NCI-H446 (cell line): Measurements from ENCODE around the gene DHX15.
"Not testable (repeated sequence)": the region's sequence is repeated elsewhere in the genome, so short reads cannot be mapped to it uniquely, and the experiment has no call there.

Experiments used
- DNase-seq, 2 experiments: peaks; one replicate each; lab custom pipeline; 2025; lab: John Stamatoyannopoulos, UW

Gene DHX15

GRCh38 chr4:24544208-24544988 lies 40.0 kb downstream of the DHX15 start:
- no peak for DNase-seq

DNA sequence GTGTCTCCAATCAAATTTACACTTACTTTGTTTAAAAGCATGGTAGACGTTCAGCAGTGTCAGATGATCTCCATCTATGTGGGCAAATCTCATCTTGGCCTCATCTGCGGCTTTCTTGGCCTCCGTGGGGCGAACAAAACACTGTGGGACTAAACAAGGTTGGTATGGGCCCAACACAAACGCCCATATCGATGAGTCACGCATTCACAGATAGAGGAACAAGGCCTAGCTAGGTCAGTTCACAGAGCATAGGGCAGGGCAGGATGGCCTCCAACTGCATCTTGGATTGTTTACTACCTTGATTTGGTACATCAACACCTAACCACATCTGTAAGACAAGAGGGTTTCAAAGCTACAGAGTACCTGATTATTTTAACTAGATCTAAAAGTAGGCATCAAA lies 47.3 kb downstream of the DHX15 start:
- DNase-seq, result no peak

DNA sequence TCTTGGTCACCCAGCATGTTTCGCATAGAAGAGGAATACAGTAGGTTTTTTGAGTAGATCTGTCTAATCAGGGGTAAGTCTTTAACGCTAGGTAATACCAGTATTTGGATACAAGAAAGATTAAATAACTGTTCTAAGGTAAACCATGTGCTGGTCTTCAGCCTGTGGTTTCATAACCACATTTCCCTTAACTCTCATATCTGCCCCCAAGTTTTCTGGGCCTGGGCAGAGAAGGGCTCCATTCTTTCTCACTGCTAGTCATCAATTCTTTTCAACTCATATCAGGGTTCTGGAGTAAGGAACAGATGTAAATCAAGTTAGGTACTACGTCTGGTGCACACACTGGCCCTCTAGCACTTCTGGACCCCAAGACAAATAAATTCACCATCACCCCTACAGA lies 49.0 kb downstream of the DHX15 start:
- no peak for DNase-seq

- no peak for DNase-seq
Measured at GRCh38 chr4:24533364-24533763, 51.0 kb downstream of the DHX15 start.

- DNase-seq, result no peak
Measured at GRCh38 chr4:24529555-24529954, 54.8 kb downstream of the DHX15 start.

- DNase-seq, result no peak
Measured at GRCh38 chr4:24527371-24527770, 57.0 kb downstream of the DHX15 start.

DNA sequence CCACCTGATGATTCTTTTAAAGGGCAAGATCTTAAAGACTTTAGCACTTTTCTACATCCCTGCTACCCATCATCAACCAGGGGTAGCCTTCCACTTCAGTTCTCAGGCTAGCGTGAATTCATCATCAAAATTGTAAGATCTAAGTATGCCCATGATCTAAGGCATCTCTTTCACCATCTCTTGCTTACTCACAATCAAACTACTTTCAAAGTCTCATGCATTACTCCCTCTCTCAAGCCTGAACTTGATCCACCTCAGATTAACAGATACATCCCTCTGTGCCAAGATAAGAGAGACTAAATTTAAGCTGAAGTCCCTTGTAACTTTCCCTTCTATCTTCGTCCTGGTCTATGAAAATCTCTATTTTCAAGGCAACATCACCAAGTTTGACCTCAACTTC lies 62.8 kb downstream of the DHX15 start:
- no peak for DNase-seq

GRCh38 chr4:24519649-24520048 lies 64.7 kb downstream of the DHX15 start:
- no peak for DNase-seq

GRCh38 chr4:24517676-24518075 lies 66.7 kb downstream of the DHX15 start:
- no peak for DNase-seq

DNA sequence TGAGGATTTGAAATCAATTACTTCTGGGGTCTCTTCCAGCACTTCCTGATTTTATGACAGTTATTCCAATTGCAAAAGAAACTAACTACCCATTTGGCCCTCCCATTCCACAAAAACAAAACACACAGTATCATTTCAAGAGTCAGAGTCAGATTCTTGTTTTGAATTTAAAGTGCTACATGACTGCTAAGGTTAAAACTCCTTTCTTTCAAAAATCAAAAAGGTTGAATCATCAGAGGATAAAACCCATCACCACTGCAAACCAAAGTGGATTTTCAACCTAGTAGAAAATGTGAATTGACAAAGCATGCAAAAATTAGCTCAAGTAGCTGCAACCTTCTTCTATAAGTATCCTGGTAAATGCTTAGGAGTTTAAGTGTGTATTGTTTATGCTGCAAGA lies 67.4 kb downstream of the DHX15 start:
- DNase-seq, result no peak

GRCh38 chr4:24515698-24516097 lies 68.7 kb downstream of the DHX15 start:
- DNase-seq, result no peak

- peak in 1 of 2 experiments; percentile 7 for DNase-seq
Measured at GRCh38 chr4:24514808-24515207, 69.5 kb downstream of the DHX15 start.

- DNase-seq, result no peak
Measured at GRCh38 chr4:24513718-24514117, 70.6 kb downstream of the DHX15 start.

GRCh38 chr4:24511371-24512063 lies 72.8 kb downstream of the DHX15 start:
- no peak for DNase-seq

DNA sequence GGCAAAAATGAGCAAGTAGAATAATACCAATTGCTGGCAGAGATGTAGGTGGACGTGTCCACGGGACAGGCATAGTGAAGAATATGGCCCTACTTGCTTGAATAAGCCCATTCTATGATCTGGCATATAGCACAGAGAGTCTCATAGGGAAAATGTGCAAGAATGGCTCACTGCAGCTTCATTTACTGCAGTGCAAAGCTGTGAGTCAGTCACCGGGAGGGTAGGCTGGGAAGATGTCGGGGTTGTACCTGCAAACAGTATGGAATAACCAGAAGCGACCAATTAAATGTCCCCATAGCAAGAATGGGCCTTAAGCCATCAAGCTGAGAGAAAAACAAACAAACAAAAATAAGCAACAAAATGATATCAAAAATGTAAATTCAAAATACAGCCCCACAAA lies 74.3 kb downstream of the DHX15 start:
- no peak for DNase-seq

DNA sequence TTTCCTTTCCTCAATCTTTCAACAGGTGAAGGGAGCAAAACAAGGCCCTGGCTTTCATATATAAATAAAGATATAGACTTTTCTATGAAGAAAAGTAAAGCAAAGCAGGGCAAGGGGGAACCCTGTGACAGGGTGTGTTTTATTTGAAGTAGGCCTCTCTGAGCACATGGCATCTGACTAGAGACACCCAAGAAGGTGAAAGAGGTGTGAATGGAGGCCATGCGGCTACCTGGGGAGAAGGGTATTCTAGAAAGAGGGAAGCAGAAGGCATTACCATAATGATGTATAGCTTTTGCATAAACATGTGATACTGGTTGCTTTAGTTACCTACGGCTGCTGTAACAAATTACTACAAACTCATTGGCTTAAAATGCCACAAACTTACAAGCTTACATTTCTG lies 75.8 kb downstream of the DHX15 start:
- DNase-seq, result no peak

GRCh38 chr4:24507439-24507838 lies 76.9 kb downstream of the DHX15 start:
- no peak for DNase-seq

DNA sequence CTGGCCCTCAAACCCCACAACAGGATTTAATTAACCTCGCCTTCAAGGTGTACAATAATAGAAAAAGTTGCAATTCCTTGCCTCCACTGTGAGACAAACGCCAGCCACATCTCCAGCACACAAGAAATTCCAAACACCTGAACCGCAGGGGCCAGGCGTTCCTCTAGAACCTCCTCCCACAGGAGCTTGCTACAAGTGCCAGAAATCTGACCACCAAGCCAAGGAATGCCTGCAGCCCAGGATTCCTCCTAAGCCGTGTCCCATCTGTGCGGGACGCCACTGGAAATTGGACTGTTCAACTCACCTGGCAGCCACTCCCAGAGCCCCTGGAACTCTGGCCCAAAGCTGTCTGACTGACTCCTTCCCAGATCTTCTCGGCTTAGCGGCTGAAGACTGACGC lies 81.3 kb downstream of the DHX15 start:
- DNase-seq, result not testable (repeated sequence)

DNA sequence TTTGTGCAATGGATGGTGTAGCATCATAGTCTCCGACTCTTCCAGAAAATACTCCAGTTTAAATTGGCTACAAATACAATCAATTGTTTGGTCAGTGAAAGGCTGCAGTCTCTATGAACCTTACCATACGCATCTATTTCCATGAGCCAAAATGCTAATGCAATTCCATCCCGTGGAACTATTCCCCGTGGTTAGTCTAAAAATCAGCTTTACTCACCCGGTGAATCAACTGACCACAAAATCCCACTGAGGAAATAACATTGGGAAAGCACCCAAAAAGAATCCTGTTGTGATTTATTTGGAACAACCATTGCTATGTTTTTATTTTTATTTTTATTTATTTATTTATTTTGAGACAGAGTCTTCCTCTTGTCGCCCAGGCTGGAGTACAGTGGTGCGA lies 87.1 kb downstream of the DHX15 start:
- DNase-seq, result no peak

DNA sequence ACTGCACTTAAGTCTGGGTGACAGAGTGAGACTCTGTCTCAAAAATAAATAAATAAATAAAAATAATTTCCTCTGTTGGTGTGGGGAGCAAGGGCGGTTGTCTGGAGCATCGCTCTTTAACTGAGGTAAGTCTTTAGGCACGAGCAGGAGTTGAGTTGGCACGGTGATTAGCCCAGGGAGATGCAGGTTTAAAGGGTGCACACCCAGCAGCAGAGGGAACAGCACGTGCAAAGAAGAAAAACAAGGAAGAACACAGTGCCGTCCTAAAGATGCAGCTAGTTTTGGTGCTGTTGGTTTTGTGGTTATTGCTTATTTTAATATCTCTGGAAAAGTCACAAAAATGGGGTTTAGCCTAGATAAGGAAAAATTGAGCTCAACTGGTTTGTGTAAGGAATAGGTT lies 87.8 kb downstream of the DHX15 start:
- DNase-seq, result no peak

DNA sequence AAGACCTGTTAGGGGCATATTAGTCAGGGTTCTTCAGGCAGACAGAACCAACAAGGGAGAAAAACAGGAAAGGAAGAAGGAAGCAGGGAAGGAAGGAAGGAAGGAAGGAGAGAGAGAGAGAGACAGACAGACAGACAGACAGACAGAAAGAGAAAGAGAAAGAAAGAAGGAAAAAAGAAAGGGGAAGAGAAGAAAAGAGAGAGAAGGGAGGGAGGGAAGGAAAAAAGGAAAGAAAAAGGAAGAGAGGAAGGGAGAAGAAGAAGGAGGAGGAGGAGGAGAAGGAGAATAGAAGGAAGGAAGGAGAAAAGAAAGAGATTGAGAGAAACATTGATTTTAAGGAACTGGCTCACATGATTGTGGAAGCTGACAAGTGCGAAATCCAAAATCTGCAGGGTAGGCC lies 89.0 kb downstream of the DHX15 start:
- DNase-seq, result no peak

GRCh38 chr4:24489870-24490269 lies 94.5 kb downstream of the DHX15 start:
- DNase-seq, result no peak

- DNase-seq, result peak in 1 of 2 experiments; percentile 66
Measured at GRCh38 chr4:24488399-24489164, 95.8 kb downstream of the DHX15 start.
